ENCODE data around the gene MICU1. TPM values are rescaled to one million over a fixed set of nuclear protein-coding genes. Genes with fewer than 3 reads are reported as not detected.
A peak's percentile ranks its signal among the peaks of the same experiment; 100 is the strongest.

The MICU1 gene
- total RNA-seq, 4 donors from 2014 or later = 25.1 to 41.1 (median 34.9) TPM

- no peaks in the 10 kb centered on the region for H3K27me3 ChIP-seq
- no peaks in the 10 kb centered on the region for H3K9me3 ChIP-seq
- 74% methylated on average over 19 of the region's 20 CpGs; no CpG with 5 or more reads in 1 of the 2 donors for WGBS, 2 donors (ENCODE audit: low coverage in 1 of 2)
- TF ChIP-seq POLR2A (IDR thresholded peaks at IDR 0.05) (peak; percentile 2), POLR2AphosphoS5 (IDR thresholded peaks at IDR 0.05) (peak in 1 of 3 donors; percentile 10), CTCF (IDR thresholded peaks at IDR 0.05) (no peak), EP300 (IDR thresholded peaks at IDR 0.05; ENCODE audit: low read depth) (no peak)
- peak; percentile 70 for DNase-seq
- H3K4me3 ChIP-seq = no peak overlapping the region
- in situ Hi-C loops (cut with MboI; ENCODE audit: low pct_ligation_motif_present in 1 of 4, low pct_unique_long_range_greater_than_20kb in 1 of 4, low sequenced_read_pairs in 3 of 4) (loop anchor here (10.0 to 25.0 kb wide), 7 partner anchors 91 to 448 kb away; partner anchors contain the start of genes ANAPC16 (in 1 of the 4) and ASCC1 (in 1 of the 4)), intact Hi-C loops (cut with DNase I; ENCODE audit: low total_unique reads) (loop anchor here (5.0 kb wide), 2 partner anchors 63 to 118 kb away; partner anchors contain the start of genes ANAPC16, ASCC1 and DDIT4)
- H3K36me3 ChIP-seq = peaks cover 0 to 20% (median 8%) of the 10 kb centered on the region in 4 donors
- H3K4me1 ChIP-seq = peaks cover 37 to 66% (median 47%) of the 10 kb centered on the region in 4 donors
- H3K27ac ChIP-seq = peak overlapping the region; percentile 80 to 86 (median 82)
Observed at GRCh38 chr10:72335394-72336258, 290.3 kb downstream of the MICU1 start.

GRCh38 chr10:72334825-72335393 is 291.0 kb downstream of the MICU1 start:
- in situ Hi-C loops (cut with MboI; ENCODE audit: low pct_ligation_motif_present in 1 of 4, low pct_unique_long_range_greater_than_20kb in 1 of 4, low sequenced_read_pairs in 3 of 4) (loop anchor here (10.0 to 25.0 kb wide), 7 partner anchors 90 to 448 kb away; partner anchors contain the start of genes ANAPC16 (in 1 of the 4) and ASCC1 (in 1 of the 4)), intact Hi-C loops (cut with DNase I; ENCODE audit: low total_unique reads) (loop anchor here (5.0 kb wide), 2 partner anchors 63 to 118 kb away; partner anchors contain the start of genes ANAPC16, ASCC1 and DDIT4)
- peak overlapping the region; percentile 80 to 86 (median 82) for H3K27ac ChIP-seq
- no peaks in the 10 kb centered on the region for H3K27me3 ChIP-seq
- DNase-seq = peak; percentile 90
- H3K4me3 ChIP-seq = no peak overlapping the region
- peak; percentile 85 for TF ChIP-seq EP300 (IDR thresholded peaks at IDR 0.05; ENCODE audit: low read depth)
- TF ChIP-seq POLR2A (IDR thresholded peaks at IDR 0.05) = no peak
- TF ChIP-seq POLR2AphosphoS5 (IDR thresholded peaks at IDR 0.05) = peak; percentile 61 to 85 (median 74)
- H3K9me3 ChIP-seq = no peaks in the 10 kb centered on the region
- H3K4me1 ChIP-seq = peaks cover 37 to 62% (median 47%) of the 10 kb centered on the region in 4 donors
- 46% methylated on average over 16 of the region's 16 CpGs; no CpG with 5 or more reads in 1 of the 2 donors for WGBS, 2 donors (ENCODE audit: low coverage in 1 of 2)
- H3K36me3 ChIP-seq = peaks cover 0 to 18% (median 7%) of the 10 kb centered on the region in 4 donors

GRCh38 chr10:72334196-72334824 is 291.6 kb downstream of the MICU1 start:
- Histone ChIP-seq H3K36me3 (peaks cover 0 to 12% (median 5%) of the 10 kb centered on the region in 4 donors), H3K27me3 (no peaks in the 10 kb centered on the region), H3K9me3 (no peaks in the 10 kb centered on the region), H3K4me3 (no peak overlapping the region), H3K27ac (peak overlapping the region; percentile 80 to 86 (median 82)), H3K4me1 (peaks cover 37 to 67% (median 47%) of the 10 kb centered on the region in 4 donors)
- no peak for DNase-seq
- in situ Hi-C loops (cut with MboI; ENCODE audit: low pct_ligation_motif_present in 1 of 4, low pct_unique_long_range_greater_than_20kb in 1 of 4, low sequenced_read_pairs in 3 of 4) = loop anchor here (10.0 to 25.0 kb wide), 7 partner anchors 90 to 447 kb away; partner anchors contain the start of genes ANAPC16 (in 1 of the 4) and ASCC1 (in 1 of the 4)
- intact Hi-C loops (cut with DNase I; ENCODE audit: low total_unique reads) = no loop called here
- 66 to 76% methylated on average over 13 to 17 of the region's 17 CpGs for WGBS, 2 donors (ENCODE audit: low coverage in 1 of 2)
- TF ChIP-seq CTCF (IDR thresholded peaks at IDR 0.05) (no peak), EP300 (IDR thresholded peaks at IDR 0.05; ENCODE audit: low read depth) (no peak), POLR2A (IDR thresholded peaks at IDR 0.05) (no peak), POLR2AphosphoS5 (IDR thresholded peaks at IDR 0.05) (no peak)

Data from transverse colon (tissue), 4 donors.